WTC11 (cell line): ENCODE data around the gene GCC2. TPM values are rescaled to one million over a fixed set of nuclear protein-coding genes. Genes with fewer than 3 reads are reported as not detected.

Experiments used
- ATAC-seq: fragments of 200-7000 bp; cut with Tn5 transposase; 2 replicates; pipeline ENCODE4 v1.10.0; 2021; ENCODE audit warnings: mild to moderate bottlenecking, moderate library complexity
- CTCF ChIA-PET: fragments of 300-600 bp; sonication (Branson Sonifier 250); formaldehyde crosslinking; loops from one replicate; lab custom pipeline; 2021; ENCODE audit warnings: antibody characterized with exemption; lab: Charles Lee
- POLR2A ChIA-PET: fragments of 350-600 bp; sonication (Branson Sonifier 250); formaldehyde crosslinking; loops from one replicate; lab custom pipeline; 2021; ENCODE audit warnings: antibody characterized with exemption; lab: Charles Lee
- DNase-seq: peaks from one replicate; pipeline ENCODE4 v3.0.0; 2021; ENCODE audit warnings: low spot score
- H3K27ac Mint-ChIP-seq: 2 replicates; pipeline ENCODE4 v1.8.0; 2021; ENCODE audit warnings: mixed read lengths
- H3K27me3 Mint-ChIP-seq: 2 replicates; pipeline ENCODE4 v1.8.0; 2021; ENCODE audit warnings: low read depth, mild to moderate bottlenecking, moderate library complexity, mixed read lengths
- H3K36me3 Mint-ChIP-seq: 2 replicates; pipeline ENCODE4 v1.8.0; 2021; ENCODE audit warnings: mixed read lengths
- H3K4me1 Mint-ChIP-seq: 2 replicates; pipeline ENCODE4 v1.8.0; 2022; ENCODE audit warnings: mixed read lengths
- H3K4me3 Mint-ChIP-seq: 2 replicates; pipeline ENCODE4 v1.8.0; 2021; ENCODE audit warnings: mild to moderate bottlenecking, moderate library complexity, mixed read lengths
- H3K9me3 Mint-ChIP-seq: 2 replicates; pipeline ENCODE4 v1.8.0; 2021; ENCODE audit warnings: mixed read lengths
- ATF1 ChIP-seq: sonication (generic); formaldehyde crosslinking; IDR thresholded peaks from 2 replicates; pipeline ENCODE4 v1.8.1; 2023; ENCODE audit warnings: mild to moderate bottlenecking, moderate library complexity, missing genetic modification reagents
- CBFB ChIP-seq: sonication (generic); formaldehyde crosslinking; IDR thresholded peaks from 2 replicates; pipeline ENCODE4 v1.8.1; 2022; ENCODE audit warnings: mild to moderate bottlenecking, low read depth, missing genetic modification reagents
- CREM ChIP-seq: sonication (generic); formaldehyde crosslinking; IDR thresholded peaks from 2 replicates; pipeline ENCODE4 v1.8.1; 2022; ENCODE audit warnings: mild to moderate bottlenecking, missing genetic modification reagents, moderate library complexity
- E2F1 ChIP-seq: sonication (generic); formaldehyde crosslinking; IDR thresholded peaks from 2 replicates; pipeline ENCODE4 v1.8.0; 2022; ENCODE audit warnings: mild to moderate bottlenecking, missing genetic modification reagents
- ETV6 ChIP-seq: sonication (generic); formaldehyde crosslinking; IDR thresholded peaks from 2 replicates; pipeline ENCODE4 v1.8.1; 2022; ENCODE audit warnings: mild to moderate bottlenecking, missing genetic modification reagents
- FOXJ3 ChIP-seq: sonication (generic); formaldehyde crosslinking; IDR thresholded peaks from 2 replicates; pipeline ENCODE4 v1.9.0; 2021; ENCODE audit warnings: missing genetic modification reagents, mild to moderate bottlenecking, borderline replicate concordance
- FOXK1 ChIP-seq: sonication (generic); formaldehyde crosslinking; IDR thresholded peaks from 2 replicates; pipeline ENCODE4 v1.8.0; 2022; ENCODE audit warnings: mild to moderate bottlenecking, moderate library complexity, missing genetic modification reagents
- GRHL2 ChIP-seq: fragments of 250-450 bp; sonication (Bioruptor Pico); IDR thresholded peaks from 2 replicates; pipeline ENCODE4 v1.8.0; 2022; ENCODE audit warnings: mild to moderate bottlenecking, moderate library complexity; ENCODE audit not compliant: insufficient replicate concordance, severe bottlenecking
- HMGA2 ChIP-seq: fragments of 250-450 bp; sonication (Bioruptor Pico); IDR thresholded peaks from 2 replicates; pipeline ENCODE4 v1.4.0; 2021; ENCODE audit warnings: mild to moderate bottlenecking, moderate library complexity
- NFYB ChIP-seq: sonication (generic); formaldehyde crosslinking; conservative IDR thresholded peaks from 2 replicates; pipeline ENCODE4 v1.8.0; 2022; ENCODE audit warnings: low read depth, missing genetic modification reagents
- NR3C1 ChIP-seq: sonication (generic); formaldehyde crosslinking; conservative IDR thresholded peaks from 2 replicates; pipeline ENCODE4 v1.8.1; 2023; ENCODE audit warnings: low read depth, mild to moderate bottlenecking, missing genetic modification reagents
- TEAD4 ChIP-seq: sonication (generic); formaldehyde crosslinking; IDR thresholded peaks from 2 replicates; pipeline ENCODE4 v1.8.0; 2022; ENCODE audit warnings: mild to moderate bottlenecking, missing genetic modification reagents
- USF2 ChIP-seq: sonication (generic); formaldehyde crosslinking; IDR thresholded peaks from 2 replicates; pipeline ENCODE4 v1.8.1; 2023; ENCODE audit warnings: mild to moderate bottlenecking, missing genetic modification reagents, moderate library complexity
- ZBTB21 ChIP-seq: sonication (generic); formaldehyde crosslinking; IDR thresholded peaks from 2 replicates; pipeline ENCODE4 v1.8.1; 2023; ENCODE audit warnings: mild to moderate bottlenecking, missing genetic modification reagents, borderline replicate concordance
- ZNF232 ChIP-seq: sonication (generic); formaldehyde crosslinking; IDR thresholded peaks from 2 replicates; pipeline ENCODE4 v1.8.0; 2022; ENCODE audit warnings: mild to moderate bottlenecking, missing genetic modification reagents
- ZNF281 ChIP-seq: sonication (generic); formaldehyde crosslinking; IDR thresholded peaks from 2 replicates; pipeline ENCODE4 v1.8.0; 2023; ENCODE audit warnings: mild to moderate bottlenecking, missing genetic modification reagents
- ZNF317 ChIP-seq: sonication (generic); formaldehyde crosslinking; IDR thresholded peaks from 2 replicates; pipeline ENCODE4 v1.8.1; 2023; ENCODE audit warnings: low read depth, mild to moderate bottlenecking, moderate library complexity, missing genetic modification reagents, borderline replicate concordance
- ZSCAN18 ChIP-seq: fragments of 250-450 bp; sonication (Bioruptor Pico); IDR thresholded peaks from 2 replicates; pipeline ENCODE4 v2.1.2; 2022; ENCODE audit warnings: mild to moderate bottlenecking, moderate library complexity
- total RNA-seq: library from RNA; stranded (reverse); gene quantifications from 3 replicates; pipeline ENCODE4 v1.2.3, GENCODE V29; 2021
- TF ChIP-seq, protein P1 (sequence below): sonication (generic); formaldehyde crosslinking; IDR thresholded peaks from 2 replicates; pipeline ENCODE4 v1.8.0; 2022; ENCODE audit warnings: mild to moderate bottlenecking, missing genetic modification reagents
- TF ChIP-seq, protein P2 (sequence below): sonication (generic); formaldehyde crosslinking; IDR thresholded peaks from 2 replicates; pipeline ENCODE4 v1.8.1; 2023; ENCODE audit warnings: mild to moderate bottlenecking, missing genetic modification reagents

GCC2 gene
- total RNA-seq, 1 experiment from 2014 or later: 66.5 TPM

- ATAC-seq (no peak), DNase-seq (no peak)
- ChIA-PET CTCF (no interaction called here), POLR2A (no interaction called here)
- H3K27me3 Mint-ChIP-seq: no peaks in the 10 kb centered on the region; the same call in 1 of the 2 replicates
- no peak overlapping the region for H3K27ac Mint-ChIP-seq
- TF ChIP-seq NFYB (CRISPR knock-in tag) (no peak), ZNF281 (CRISPR knock-in tag) (no peak), CBFB (no peak), TEAD4 (CRISPR knock-in tag) (no peak), FOXK1 (CRISPR knock-in tag) (no peak), ATF1 (CRISPR knock-in tag) (no peak), ETV6 (CRISPR knock-in tag) (no peak), ZNF317 (no peak), FOXJ3 (CRISPR knock-in tag) (no peak), USF2 (CRISPR knock-in tag) (no peak), CREM (CRISPR knock-in tag) (no peak), HMGA2 (CRISPR knock-in tag) (no peak), ZBTB21 (no peak)
- peaks cover 15% of the 10 kb centered on the region for H3K9me3 Mint-ChIP-seq
- peaks cover 4% of the 10 kb centered on the region; the same call in 1 of the 2 replicates for H3K4me1 Mint-ChIP-seq
- H3K36me3 Mint-ChIP-seq: no peaks in the 10 kb centered on the region; the same call in 1 of the 2 replicates
- H3K4me3 Mint-ChIP-seq: no peak overlapping the region
Observed at GRCh38 chr2:108412995-108413710, 35.9 kb upstream of the GCC2 start.

GRCh38 chr2:108413711-108414095 is 35.3 kb upstream of the GCC2 start:
- ChIA-PET CTCF (no interaction called here), POLR2A (no interaction called here)
- no peak for ATAC-seq
- H3K9me3 Mint-ChIP-seq: peaks cover 15% of the 10 kb centered on the region
- DNase-seq: no peak
- H3K27ac Mint-ChIP-seq: no peak overlapping the region
- no peak for TF ChIP-seq HMGA2 (CRISPR knock-in tag)
- TF ChIP-seq ZSCAN18 (CRISPR knock-in tag): no peak
- TF ChIP-seq, protein P1, sequence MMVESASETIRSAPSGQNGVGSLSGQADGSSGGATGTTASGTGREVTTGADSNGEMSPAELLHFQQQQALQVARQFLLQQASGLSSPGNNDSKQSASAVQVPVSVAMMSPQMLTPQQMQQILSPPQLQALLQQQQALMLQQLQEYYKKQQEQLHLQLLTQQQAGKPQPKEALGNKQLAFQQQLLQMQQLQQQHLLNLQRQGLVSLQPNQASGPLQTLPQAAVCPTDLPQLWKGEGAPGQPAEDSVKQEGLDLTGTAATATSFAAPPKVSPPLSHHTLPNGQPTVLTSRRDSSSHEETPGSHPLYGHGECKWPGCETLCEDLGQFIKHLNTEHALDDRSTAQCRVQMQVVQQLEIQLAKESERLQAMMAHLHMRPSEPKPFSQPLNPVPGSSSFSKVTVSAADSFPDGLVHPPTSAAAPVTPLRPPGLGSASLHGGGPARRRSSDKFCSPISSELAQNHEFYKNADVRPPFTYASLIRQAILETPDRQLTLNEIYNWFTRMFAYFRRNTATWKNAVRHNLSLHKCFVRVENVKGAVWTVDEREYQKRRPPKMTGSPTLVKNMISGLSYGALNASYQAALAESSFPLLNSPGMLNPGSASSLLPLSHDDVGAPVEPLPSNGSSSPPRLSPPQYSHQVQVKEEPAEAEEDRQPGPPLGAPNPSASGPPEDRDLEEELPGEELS: no peak
- TF ChIP-seq ZBTB21: no peak
- TF ChIP-seq GRHL2 (CRISPR knock-in tag): no peak
- TF ChIP-seq, protein P2, sequence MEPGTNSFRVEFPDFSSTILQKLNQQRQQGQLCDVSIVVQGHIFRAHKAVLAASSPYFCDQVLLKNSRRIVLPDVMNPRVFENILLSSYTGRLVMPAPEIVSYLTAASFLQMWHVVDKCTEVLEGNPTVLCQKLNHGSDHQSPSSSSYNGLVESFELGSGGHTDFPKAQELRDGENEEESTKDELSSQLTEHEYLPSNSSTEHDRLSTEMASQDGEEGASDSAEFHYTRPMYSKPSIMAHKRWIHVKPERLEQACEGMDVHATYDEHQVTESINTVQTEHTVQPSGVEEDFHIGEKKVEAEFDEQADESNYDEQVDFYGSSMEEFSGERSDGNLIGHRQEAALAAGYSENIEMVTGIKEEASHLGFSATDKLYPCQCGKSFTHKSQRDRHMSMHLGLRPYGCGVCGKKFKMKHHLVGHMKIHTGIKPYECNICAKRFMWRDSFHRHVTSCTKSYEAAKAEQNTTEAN: no peak
- no peak for TF ChIP-seq ZNF232
- no peak for TF ChIP-seq NR3C1 (CRISPR knock-in tag)
- no peak for TF ChIP-seq E2F1
- TF ChIP-seq, all 79 proteins: peak for 0
- Mint-ChIP-seq H3K36me3 (no peaks in the 10 kb centered on the region; the same call in 1 of the 2 replicates), H3K4me3 (no peak overlapping the region), H3K27me3 (no peaks in the 10 kb centered on the region; the same call in 1 of the 2 replicates), H3K4me1 (peaks cover 4% of the 10 kb centered on the region; the same call in 1 of the 2 replicates)
